GM21515 (cell line): ENCODE measurements around the gene AANAT.

Experiments used
- ATAC-seq: cut with Tn5 transposase; IDR thresholded peaks from one replicate; pipeline ENCODE4 v1.9.1; 2021; ENCODE audit not compliant: unreplicated experiment

AANAT gene

GRCh38 chr17:76485569-76485968 is 18.2 kb downstream of the AANAT start:
- ATAC-seq = no peak

GRCh38 chr17:76487451-76488192 is 20.2 kb downstream of the AANAT start:
- no peak for ATAC-seq

- no peak for ATAC-seq
Measured at GRCh38 chr17:76490112-76490710, 22.8 kb downstream of the AANAT start.

- ATAC-seq = no peak
Measured at GRCh38 chr17:76491271-76492122, 24.1 kb downstream of the AANAT start.

- ATAC-seq = peak; percentile 33
Measured at GRCh38 chr17:76492123-76492988, 25.0 kb downstream of the AANAT start.

- ATAC-seq = peak; percentile 36
Measured at GRCh38 chr17:76492989-76493501, 25.6 kb downstream of the AANAT start.

- ATAC-seq = no peak
Measured at GRCh38 chr17:76493505-76494167, 26.2 kb downstream of the AANAT start.

- no peak for ATAC-seq
Measured at GRCh38 chr17:76495663-76496400, 28.4 kb downstream of the AANAT start.

GRCh38 chr17:76496464-76496863 is 29.1 kb downstream of the AANAT start:
- ATAC-seq = no peak

- no peak for ATAC-seq
Measured at GRCh38 chr17:76497699-76497978, 30.2 kb downstream of the AANAT start.

- no peak for ATAC-seq
Measured at GRCh38 chr17:76497979-76498875, 30.8 kb downstream of the AANAT start.

GRCh38 chr17:76498876-76499251 is 31.5 kb downstream of the AANAT start:
- no peak for ATAC-seq

- ATAC-seq = no peak
Measured at GRCh38 chr17:76499267-76499667, 31.9 kb downstream of the AANAT start.

GRCh38 chr17:76500074-76500746 is 32.8 kb downstream of the AANAT start:
- ATAC-seq = no peak

- ATAC-seq = no peak
Measured at GRCh38 chr17:76500747-76501017, 33.3 kb downstream of the AANAT start.

- ATAC-seq = peak; percentile 62
Measured at GRCh38 chr17:76501018-76501826, 33.8 kb downstream of the AANAT start, which contains the start of gene RHBDF2. Gene RHBDF2, minus strand, starts transcription at chr17:76501423. Its CDS starts 19,899 bp downstream, at chr17:76481524.

GRCh38 chr17:76501827-76502307 is 34.5 kb downstream of the AANAT start:
- ATAC-seq = no peak
